Measurements from ENCODE around the gene PMEL. TPM values are rescaled to one million over a fixed set of nuclear protein-coding genes. Genes with fewer than 3 reads are reported as not detected.

Gene PMEL
- total and polyA plus RNA-seq, 2 of the 8 experiments (the other 6 are each of a cell fraction or from before 2014, with no cell fraction given): 120 to 382 TPM

DNA sequence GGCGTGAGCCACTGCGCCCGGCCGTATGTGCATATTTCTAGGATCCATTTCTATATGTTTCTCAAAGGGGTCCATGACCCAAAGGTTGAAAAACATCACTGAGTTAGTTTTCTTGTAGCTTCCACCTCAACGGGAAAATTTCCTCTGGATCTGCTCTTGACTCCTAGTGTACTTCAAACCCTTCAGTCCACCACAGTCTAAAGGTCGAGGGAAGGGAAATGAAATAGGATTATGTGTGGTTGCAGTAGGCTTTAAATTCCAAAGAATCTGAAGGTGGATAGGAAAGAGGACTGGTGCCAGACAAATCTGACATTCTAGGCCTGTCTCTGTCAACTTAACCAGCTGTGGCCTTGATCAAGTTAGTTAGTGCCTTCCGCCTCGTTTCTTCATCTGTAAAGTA is 29.5 kb upstream of the PMEL start:
- Histone ChIP-seq H3K27ac (ENCODE audit: low read depth, low read length) (no peak overlapping the region), H2AK5ac (ENCODE audit: low read depth, low read length) (no peak overlapping the region), H2BK20ac (ENCODE audit: low read length) (no peak overlapping the region), H3K4ac (replicated peaks; ENCODE audit: insufficient read length, low read depth, low read length) (no peak overlapping the region), H3K79me1 (ENCODE audit: low read depth, low read length) (no peaks in the 10 kb centered on the region; the same call in 1 of the 2 replicates), H2BK15ac (ENCODE audit: low read length) (no peak overlapping the region), H3K79me2 (ENCODE audit: control insufficient read depth in 1 of 2, insufficient read depth in 2 of 2, low read length in 2 of 2) (no peaks in the 10 kb centered on the region), H2AFZ (ENCODE audit: low read length) (no peak overlapping the region), H4K91ac (replicated peaks; ENCODE audit: insufficient read length, low read length) (no peak overlapping the region), H2BK12ac (ENCODE audit: low read depth, low read length) (no peak overlapping the region), H3K4me1 (replicated peaks in 1 of 4; ENCODE audit: control insufficient read depth in 3 of 4, insufficient read depth in 4 of 4, low read length in 3 of 4) (peaks cover 0 to 4% (median 0%) of the 10 kb centered on the region in 4 experiments; a peak in 2 of 7 replicates), H3K23me2 (ENCODE audit: low read depth, low read length) (peaks cover 8% of the 10 kb centered on the region), H4K20me1 (replicated peaks in 1 of 2; ENCODE audit: control insufficient read depth in 1 of 2, insufficient read depth in 2 of 2, low read length in 2 of 2) (peaks cover 0 to 3% of the 10 kb centered on the region in 2 experiments), H3K4me2 (ENCODE audit: insufficient read depth in 1 of 2, low read depth in 2 of 2, low read length in 2 of 2) (no peak overlapping the region), H3K14ac (ENCODE audit: insufficient read length) (no peak overlapping the region), H2BK5ac (ENCODE audit: low read depth, low read length) (no peak overlapping the region), H4K5ac (ENCODE audit: insufficient read length, low read depth, low read length) (no peak overlapping the region), H3K27me3 (replicated peaks in 1 of 4; ENCODE audit: control insufficient read depth in 3 of 4, extremely low read depth in 1 of 4, insufficient read depth in 3 of 4, low read length in 3 of 4) (no peaks in the 10 kb centered on the region), H3K56ac (replicated peaks; ENCODE audit: insufficient read length, low read depth, low read length) (no peak overlapping the region), H3K4me3 (ENCODE audit: extremely low read depth in 1 of 4, insufficient read depth in 2 of 4, low read depth in 3 of 4, low read length in 4 of 4) (no peak overlapping the region), H2BK120ac (replicated peaks; ENCODE audit: low read depth, low read length) (no peak overlapping the region), H4K8ac (ENCODE audit: extremely low read depth, insufficient read depth, low read length) (no peak overlapping the region), H3K9ac (replicated peaks in 1 of 4; ENCODE audit: extremely low read depth in 1 of 4, low read depth in 3 of 4, low read length in 3 of 4) (no peak overlapping the region; a peak in 1 of 7 replicates), H3K36me3 (ENCODE audit: control insufficient read depth in 2 of 4, insufficient read depth in 4 of 4, low read length in 3 of 4) (peaks cover 12 to 53% (median 33%) of the 10 kb centered on the region in 4 experiments), H3K9me3 (ENCODE audit: insufficient read depth in 2 of 2, low read depth in 1 of 2, low read length in 1 of 2) (no peaks in the 10 kb centered on the region), H3K18ac (ENCODE audit: extremely low read depth, low read length) (no peak overlapping the region), H3K23ac (ENCODE audit: insufficient read length) (no peak overlapping the region)
- POLR2A ChIA-PET (ENCODE audit: partially characterized antibody): interaction anchor here (0.6 to 5.4 kb wide), 13 partner anchors 11 to 263 kb away, joined by 3 to 55 read pairs (median 5); partner anchors contain the start of genes ANKRD52, DGKA and RAB5B
- CTCF ChIA-PET (ENCODE audit: partially characterized antibody): interaction anchor here (0.6 to 13.5 kb wide), 35 partner anchors 9 to 1611 kb away, joined by 3 to 256 read pairs (median 5); partner anchors contain the start of genes IKZF4, RAB5B and ZC3H10
- TF ChIP-seq KDM5A (IDR thresholded peaks at IDR 0.05; ENCODE audit: low read length): no peak
- TF ChIP-seq RBBP5 (IDR thresholded peaks at IDR 0.05; ENCODE audit: borderline replicate concordance, low read depth, low read length): no peak
- TF ChIP-seq SIX5 (IDR thresholded peaks at IDR 0.05; ENCODE audit: low read depth, low read length): no peak
- no peak for TF ChIP-seq RNF2 (IDR thresholded peaks at IDR 0.05; ENCODE audit: borderline replicate concordance, low read depth, low read length, missing control alignments, poor library complexity, severe bottlenecking)
- DNase-seq (ENCODE audit: low read depth in 1 of 2, low spot score in 2 of 2): no peak
- no peak for FAIRE-seq
- 93% methylated on average over 8 of the region's 8 CpGs; no CpG with 5 or more reads in 1 of the 2 experiments for WGBS, 2 experiments (ENCODE audit: extremely low coverage in 1 of 2, insufficient coverage in 1 of 2, insufficient read length in 1 of 2, insufficient replicate concordance in 2 of 2, low coverage in 1 of 2, low lambda C conversion rate in 2 of 2, missing lambda C conversion rate in 1 of 2)

Measured in H1 (cell line).